IMR-90 (cell line): Measurements from ENCODE around the gene GNAO1.

Experiments used
- BHLHE40 ChIP-seq: fragments of 150-350 bp; IDR thresholded peaks from 2 replicates; pipeline ENCODE4 v1.6.1; 2016; ENCODE audit warnings: mild to moderate bottlenecking, low read depth, low read length
- CEBPB ChIP-seq: IDR thresholded peaks from 2 replicates; pipeline ENCODE4 v1.6.1; 2012; ENCODE audit warnings: low read depth, low read length, improper control_type of control experiment
- ELK1 ChIP-seq: fragments of 150-350 bp; IDR thresholded peaks from 2 replicates; pipeline ENCODE4 v1.6.1; 2016; ENCODE audit warnings: low read depth, mild to moderate bottlenecking, low read length, moderate library complexity, borderline replicate concordance
- MAFK ChIP-seq: IDR thresholded peaks from 2 replicates; pipeline ENCODE4 v1.6.1; 2012; ENCODE audit warnings: low read depth, low read length, improper control_type of control experiment
- MXI1 ChIP-seq: IDR thresholded peaks from 2 replicates; pipeline ENCODE4 v1.6.1; 2012; ENCODE audit warnings: low read depth, mild to moderate bottlenecking, low read length, moderate library complexity, borderline replicate concordance
- NFE2L2 ChIP-seq: fragments of 150-350 bp; IDR thresholded peaks from 2 replicates; pipeline ENCODE4 v1.6.1; 2016; ENCODE audit warnings: low read depth, mild to moderate bottlenecking, low read length
- POLR2A ChIP-seq: IDR thresholded peaks from 2 replicates; pipeline ENCODE4 v1.6.1; 2012; ENCODE audit warnings: mild to moderate bottlenecking, low read depth, low read length
- RAD21 ChIP-seq: IDR thresholded peaks from 2 replicates; pipeline ENCODE4 v1.6.1; 2012; ENCODE audit warnings: low read length, improper control_type of control experiment
- RFX5 ChIP-seq: IDR thresholded peaks from 2 replicates; pipeline ENCODE4 v1.8.0; 2012; ENCODE audit warnings: low read depth, mild to moderate bottlenecking, low read length, moderate library complexity
- SMC3 ChIP-seq: fragments of 150-350 bp; IDR thresholded peaks from 2 replicates; pipeline ENCODE4 v1.6.1; 2016; ENCODE audit warnings: low read depth, mild to moderate bottlenecking, antibody characterized with exemption, low read length, moderate library complexity
- USF2 ChIP-seq: fragments of 150-350 bp; IDR thresholded peaks from 2 replicates; pipeline ENCODE4 v1.6.1; 2017; ENCODE audit warnings: mild to moderate bottlenecking, antibody characterized with exemption, low read length, low read depth
- TF ChIP-seq, protein P1 (sequence below): conservative IDR thresholded peaks from 2 replicates; pipeline ENCODE4 v1.5.1; 2012; ENCODE audit warnings: mild to moderate bottlenecking, low read depth, low read length, improper control_type of control experiment

- TF ChIP-seq, protein P1, sequence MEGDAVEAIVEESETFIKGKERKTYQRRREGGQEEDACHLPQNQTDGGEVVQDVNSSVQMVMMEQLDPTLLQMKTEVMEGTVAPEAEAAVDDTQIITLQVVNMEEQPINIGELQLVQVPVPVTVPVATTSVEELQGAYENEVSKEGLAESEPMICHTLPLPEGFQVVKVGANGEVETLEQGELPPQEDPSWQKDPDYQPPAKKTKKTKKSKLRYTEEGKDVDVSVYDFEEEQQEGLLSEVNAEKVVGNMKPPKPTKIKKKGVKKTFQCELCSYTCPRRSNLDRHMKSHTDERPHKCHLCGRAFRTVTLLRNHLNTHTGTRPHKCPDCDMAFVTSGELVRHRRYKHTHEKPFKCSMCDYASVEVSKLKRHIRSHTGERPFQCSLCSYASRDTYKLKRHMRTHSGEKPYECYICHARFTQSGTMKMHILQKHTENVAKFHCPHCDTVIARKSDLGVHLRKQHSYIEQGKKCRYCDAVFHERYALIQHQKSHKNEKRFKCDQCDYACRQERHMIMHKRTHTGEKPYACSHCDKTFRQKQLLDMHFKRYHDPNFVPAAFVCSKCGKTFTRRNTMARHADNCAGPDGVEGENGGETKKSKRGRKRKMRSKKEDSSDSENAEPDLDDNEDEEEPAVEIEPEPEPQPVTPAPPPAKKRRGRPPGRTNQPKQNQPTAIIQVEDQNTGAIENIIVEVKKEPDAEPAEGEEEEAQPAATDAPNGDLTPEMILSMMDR, result no peak
- no peak for TF ChIP-seq POLR2A
- no peak for TF ChIP-seq BHLHE40
- TF ChIP-seq ELK1, result no peak
- TF ChIP-seq SMC3, result no peak
- no peak for TF ChIP-seq RFX5
- no peak for TF ChIP-seq RAD21
- TF ChIP-seq MXI1, result no peak
- no peak for TF ChIP-seq CEBPB
- no peak for TF ChIP-seq NFE2L2
- no peak for TF ChIP-seq USF2
- TF ChIP-seq MAFK, result no peak
Observed at GRCh38 chr16:56252835-56253234, 61.5 kb downstream of the GNAO1 start.
